ENCODE results near the gene PPM1F.

- TF ChIP-seq CTCF (IDR thresholded peaks at IDR 0.05) (no peak), SP1 (CRISPR knock-in tag; conservative IDR thresholded peaks at IDR 0.05) (no peak), GRHL2 (CRISPR knock-in tag; IDR thresholded peaks at IDR 0.05; ENCODE audit: insufficient replicate concordance, severe bottlenecking) (no peak), ATF3 (CRISPR knock-in tag; conservative IDR thresholded peaks at IDR 0.05) (no peak), PREB (CRISPR knock-in tag; IDR thresholded peaks at IDR 0.05; ENCODE audit: borderline replicate concordance) (no peak), KAT7 (CRISPR knock-in tag; IDR thresholded peaks at IDR 0.05; ENCODE audit: borderline replicate concordance) (no peak), ZNF281 (CRISPR knock-in tag; IDR thresholded peaks at IDR 0.05) (no peak), CREM (CRISPR knock-in tag; IDR thresholded peaks at IDR 0.05) (no peak)
Observed at GRCh38 chr22:21996175-21996720, 43.6 kb upstream of the PPM1F start.
